Immature natural killer cell (primary cell): ENCODE data around the gene NFIA. TPM values are rescaled to one million over a fixed set of nuclear protein-coding genes. Genes with fewer than 3 reads are reported as not detected.

Experiments used
- DNase-seq, 3 donors: peaks; one replicate each; pipeline ENCODE4 v3.0.0; 2022; ENCODE audit warnings: mixed read lengths in 1 of 3
- H3K27ac Mint-ChIP-seq, 6 donors: one replicate each; pipeline ENCODE4 v1.8.0; 2020; ENCODE audit warnings: mixed read lengths in 6 of 6, mild to moderate bottlenecking in 5 of 6, inconsistent platforms in 4 of 6, moderate library complexity in 3 of 6
- H3K27me3 Mint-ChIP-seq, 3 donors: one replicate each; pipeline ENCODE4 v1.8.0; 2020 to 2021; ENCODE audit warnings: low read depth in 3 of 3, mild to moderate bottlenecking in 3 of 3, mixed read lengths in 3 of 3, moderate library complexity in 3 of 3, inconsistent platforms in 1 of 3
- H3K36me3 Mint-ChIP-seq, 3 donors: one replicate each; pipeline ENCODE4 v1.8.0; 2020; ENCODE audit warnings: mixed read lengths in 3 of 3, inconsistent platforms in 2 of 3, mild to moderate bottlenecking in 2 of 3
- H3K4me1 Mint-ChIP-seq, 2 donors: one replicate each; pipeline ENCODE4 v1.8.0; 2020; ENCODE audit warnings: inconsistent platforms in 2 of 2, mild to moderate bottlenecking in 2 of 2, mixed read lengths in 2 of 2, moderate library complexity in 1 of 2
- H3K4me3 Mint-ChIP-seq, 5 donors: one replicate each; pipeline ENCODE4 v1.8.0; 2020; ENCODE audit warnings: mild to moderate bottlenecking in 5 of 5, mixed read lengths in 5 of 5, inconsistent platforms in 3 of 5, moderate library complexity in 3 of 5
- H3K9me3 Mint-ChIP-seq, 6 donors: one replicate each; pipeline ENCODE4 v1.8.0; 2020; ENCODE audit warnings: mild to moderate bottlenecking in 6 of 6, mixed read lengths in 6 of 6, inconsistent platforms in 4 of 6, moderate library complexity in 3 of 6
- polyA plus RNA-seq, 3 donors: library from polyadenylated mRNA; unstranded; fragments of 300-500 nt; fragmentation: Illumina TruSeq; gene quantifications; one replicate each; pipeline ENCODE4 v1.2.3, GENCODE V29; 2021

The NFIA gene
- polyA plus RNA-seq, 3 donors from 2014 or later: 1.7 to 11.5 (median 3.9) TPM

GRCh38 chr1:61427510-61427909 lies 345.1 kb downstream of the NFIA start:
- H3K9me3 Mint-ChIP-seq: no peaks in the 10 kb centered on the region
- peaks cover 0 to 3% (median 2%) of the 10 kb centered on the region in 3 donors for H3K27me3 Mint-ChIP-seq
- no peak overlapping the region for H3K27ac Mint-ChIP-seq
- H3K4me1 Mint-ChIP-seq: no peaks in the 10 kb centered on the region
- no peak for DNase-seq
- no peak overlapping the region for H3K4me3 Mint-ChIP-seq
- H3K36me3 Mint-ChIP-seq: no peaks in the 10 kb centered on the region

DNA sequence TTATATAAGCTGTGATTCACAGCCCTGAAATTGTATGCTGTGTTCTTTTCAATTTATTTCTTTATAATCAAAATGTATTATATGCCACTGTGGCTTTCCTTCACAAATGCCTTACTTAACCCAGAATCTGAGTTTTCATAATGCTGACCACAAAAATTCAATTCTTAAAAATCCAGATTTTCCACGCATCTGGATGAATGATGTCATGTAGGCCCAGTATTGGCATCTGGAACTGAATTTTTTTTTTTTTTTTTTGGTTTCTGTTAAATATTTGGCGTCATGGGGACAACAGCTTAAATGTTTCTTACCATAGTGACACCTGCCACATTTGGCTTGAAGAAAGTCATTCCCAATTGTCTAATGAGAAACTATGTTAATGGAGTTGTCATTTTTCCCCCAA lies 345.8 kb downstream of the NFIA start:
- H3K27ac Mint-ChIP-seq: no peak overlapping the region
- no peak for DNase-seq
- H3K4me1 Mint-ChIP-seq: no peaks in the 10 kb centered on the region
- H3K4me3 Mint-ChIP-seq: no peak overlapping the region
- peaks cover 2 to 3% (median 2%) of the 10 kb centered on the region in 3 donors for H3K27me3 Mint-ChIP-seq
- H3K9me3 Mint-ChIP-seq: no peaks in the 10 kb centered on the region
- no peaks in the 10 kb centered on the region for H3K36me3 Mint-ChIP-seq

DNA sequence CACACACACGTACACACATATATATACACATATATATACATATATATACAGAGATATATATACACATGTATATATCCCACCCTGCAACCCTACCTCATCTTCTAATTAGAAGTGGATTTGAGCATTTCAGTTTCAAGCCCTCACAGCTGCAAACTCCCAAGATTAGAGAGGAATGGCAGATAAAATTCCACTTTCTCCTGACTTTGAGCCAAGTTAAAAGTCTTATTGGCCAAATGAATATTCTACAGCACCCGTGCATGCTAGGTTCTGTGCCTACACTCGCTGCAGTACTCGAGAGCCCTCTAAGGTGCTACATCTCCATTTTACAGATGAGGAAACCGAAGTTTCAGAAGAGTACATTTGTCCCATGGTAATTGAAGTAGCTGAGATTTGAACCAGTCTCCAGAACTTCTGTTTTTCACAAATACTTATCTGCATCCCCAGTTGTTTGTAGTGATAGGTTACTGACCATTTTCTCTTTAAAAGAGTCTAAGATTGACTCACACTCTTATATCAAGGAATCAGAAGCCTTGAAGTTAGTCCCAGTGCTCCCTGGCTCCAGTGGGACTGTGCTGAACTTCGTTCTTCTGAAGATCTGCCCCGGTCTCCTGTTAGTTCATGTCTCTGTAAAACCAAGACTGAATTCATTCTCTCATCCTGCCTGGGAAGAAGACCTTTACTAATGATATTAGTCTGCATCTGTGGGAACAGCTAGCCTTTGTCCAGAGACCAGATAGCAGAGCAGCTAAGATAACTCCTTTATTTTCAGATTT lies 350.4 kb downstream of the NFIA start:
- peaks cover 3 to 12% (median 6%) of the 10 kb centered on the region in 3 donors for H3K27me3 Mint-ChIP-seq
- H3K9me3 Mint-ChIP-seq: no peaks in the 10 kb centered on the region
- H3K27ac Mint-ChIP-seq: no peak overlapping the region
- H3K4me1 Mint-ChIP-seq: no peaks in the 10 kb centered on the region
- DNase-seq: no peak
- H3K4me3 Mint-ChIP-seq: no peak overlapping the region
- no peaks in the 10 kb centered on the region for H3K36me3 Mint-ChIP-seq

GRCh38 chr1:61433646-61434045 lies 351.3 kb downstream of the NFIA start:
- no peak overlapping the region for H3K27ac Mint-ChIP-seq
- H3K9me3 Mint-ChIP-seq: no peaks in the 10 kb centered on the region
- DNase-seq: no peak
- no peak overlapping the region for H3K4me3 Mint-ChIP-seq
- no peaks in the 10 kb centered on the region for H3K36me3 Mint-ChIP-seq
- H3K4me1 Mint-ChIP-seq: no peaks in the 10 kb centered on the region
- H3K27me3 Mint-ChIP-seq: peaks cover 3 to 12% (median 6%) of the 10 kb centered on the region in 3 donors

DNA sequence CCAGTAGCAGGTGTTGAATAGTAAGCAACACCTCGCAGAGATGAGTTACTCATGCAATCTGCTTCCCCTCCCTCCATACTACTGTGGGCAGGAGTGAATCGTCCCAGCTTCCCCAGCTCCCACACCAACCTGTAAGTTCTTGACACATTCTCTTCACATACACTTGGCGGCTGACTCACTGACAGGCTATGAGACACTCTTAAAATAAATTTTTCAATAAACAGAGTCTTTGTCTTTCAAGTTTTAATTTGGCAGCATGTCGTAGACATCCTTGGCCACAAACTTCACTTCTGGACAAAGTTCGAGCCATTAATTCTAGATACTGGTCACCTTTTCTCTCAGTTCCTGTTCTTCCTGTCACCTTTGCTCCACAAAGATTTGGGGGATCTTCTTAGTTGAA lies 351.9 kb downstream of the NFIA start:
- Mint-ChIP-seq H3K4me3 (no peak overlapping the region), H3K27ac (no peak overlapping the region), H3K36me3 (no peaks in the 10 kb centered on the region), H3K4me1 (no peaks in the 10 kb centered on the region), H3K9me3 (no peaks in the 10 kb centered on the region), H3K27me3 (peaks cover 3 to 12% (median 6%) of the 10 kb centered on the region in 3 donors)
- DNase-seq: no peak

GRCh38 chr1:61435226-61435625 lies 352.9 kb downstream of the NFIA start:
- no peaks in the 10 kb centered on the region for H3K9me3 Mint-ChIP-seq
- peaks cover 3 to 12% (median 6%) of the 10 kb centered on the region in 3 donors for H3K27me3 Mint-ChIP-seq
- H3K4me3 Mint-ChIP-seq: no peak overlapping the region
- no peaks in the 10 kb centered on the region for H3K36me3 Mint-ChIP-seq
- no peak overlapping the region for H3K27ac Mint-ChIP-seq
- no peaks in the 10 kb centered on the region for H3K4me1 Mint-ChIP-seq
- no peak for DNase-seq

GRCh38 chr1:61436016-61436415 lies 353.7 kb downstream of the NFIA start:
- H3K4me3 Mint-ChIP-seq: no peak overlapping the region
- peaks cover 3 to 12% (median 4%) of the 10 kb centered on the region in 3 donors for H3K27me3 Mint-ChIP-seq
- no peaks in the 10 kb centered on the region for H3K4me1 Mint-ChIP-seq
- no peak overlapping the region for H3K27ac Mint-ChIP-seq
- no peaks in the 10 kb centered on the region for H3K36me3 Mint-ChIP-seq
- no peak for DNase-seq
- no peaks in the 10 kb centered on the region for H3K9me3 Mint-ChIP-seq

DNA sequence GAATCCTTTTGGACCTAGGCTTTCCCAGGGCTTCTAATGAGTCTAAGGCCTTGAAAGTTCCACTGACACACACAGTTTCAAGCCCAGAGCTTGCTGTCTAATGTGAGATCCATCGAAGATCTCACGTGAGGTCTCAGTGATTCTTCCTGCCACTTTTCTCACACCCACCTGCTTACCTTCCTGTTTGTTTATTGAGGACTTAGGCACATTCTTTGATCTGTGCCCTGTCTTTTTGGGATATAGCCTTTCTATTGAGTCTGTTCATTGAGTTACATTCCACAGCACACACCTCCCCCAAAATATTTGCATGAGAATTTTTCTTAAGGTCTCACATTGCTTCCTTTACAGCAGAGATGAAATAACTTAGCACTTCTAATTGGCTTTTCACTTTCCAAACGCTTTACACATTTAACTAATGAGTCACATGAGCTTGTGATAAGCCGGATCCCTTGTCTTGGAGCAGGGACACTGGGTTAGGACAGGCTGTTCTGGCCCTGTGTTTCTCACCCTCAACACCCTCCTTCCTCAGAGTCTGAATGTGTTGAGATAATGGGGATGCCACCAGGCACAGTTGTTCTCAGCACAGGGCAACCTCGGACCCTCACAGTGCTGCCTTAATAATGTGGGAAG lies 354.2 kb downstream of the NFIA start:
- DNase-seq: no peak
- no peaks in the 10 kb centered on the region for H3K4me1 Mint-ChIP-seq
- no peak overlapping the region for H3K4me3 Mint-ChIP-seq
- no peaks in the 10 kb centered on the region for H3K9me3 Mint-ChIP-seq
- H3K27me3 Mint-ChIP-seq: peaks cover 3 to 12% (median 4%) of the 10 kb centered on the region in 3 donors
- H3K36me3 Mint-ChIP-seq: peaks cover 0 to 4% (median 0%) of the 10 kb centered on the region in 3 donors
- H3K27ac Mint-ChIP-seq: no peak overlapping the region

DNA sequence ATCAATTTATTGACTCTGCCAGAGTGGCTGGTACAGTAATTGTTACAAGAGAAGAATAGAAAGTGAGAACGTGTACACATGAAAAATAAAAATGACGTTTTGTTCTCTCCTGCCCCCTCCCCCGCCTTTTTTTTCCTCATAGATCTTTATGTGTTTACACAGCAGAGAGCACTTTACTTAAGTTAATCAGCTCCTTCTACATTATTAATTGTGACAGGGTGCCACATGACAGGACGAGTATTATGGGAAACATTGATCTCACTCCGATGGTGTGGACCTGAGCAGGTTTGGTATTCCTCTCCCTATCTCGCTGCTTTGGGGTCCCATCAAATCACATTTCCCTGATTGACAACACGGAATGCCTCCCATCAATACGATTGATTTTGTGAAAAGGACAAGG lies 356.9 kb downstream of the NFIA start:
- Mint-ChIP-seq H3K9me3 (no peaks in the 10 kb centered on the region), H3K27ac (no peak overlapping the region), H3K4me3 (no peak overlapping the region), H3K27me3 (peaks cover 2 to 8% (median 4%) of the 10 kb centered on the region in 3 donors), H3K36me3 (peaks cover 0 to 4% (median 0%) of the 10 kb centered on the region in 3 donors), H3K4me1 (no peaks in the 10 kb centered on the region)
- no peak for DNase-seq

GRCh38 chr1:61441723-61442262 lies 359.4 kb downstream of the NFIA start:
- no peak for DNase-seq
- peaks cover 0 to 4% (median 0%) of the 10 kb centered on the region in 3 donors for H3K36me3 Mint-ChIP-seq
- H3K4me1 Mint-ChIP-seq: no peaks in the 10 kb centered on the region
- peaks cover 0 to 8% (median 3%) of the 10 kb centered on the region in 3 donors for H3K27me3 Mint-ChIP-seq
- H3K9me3 Mint-ChIP-seq: no peaks in the 10 kb centered on the region
- no peak overlapping the region for H3K4me3 Mint-ChIP-seq
- H3K27ac Mint-ChIP-seq: no peak overlapping the region

DNA sequence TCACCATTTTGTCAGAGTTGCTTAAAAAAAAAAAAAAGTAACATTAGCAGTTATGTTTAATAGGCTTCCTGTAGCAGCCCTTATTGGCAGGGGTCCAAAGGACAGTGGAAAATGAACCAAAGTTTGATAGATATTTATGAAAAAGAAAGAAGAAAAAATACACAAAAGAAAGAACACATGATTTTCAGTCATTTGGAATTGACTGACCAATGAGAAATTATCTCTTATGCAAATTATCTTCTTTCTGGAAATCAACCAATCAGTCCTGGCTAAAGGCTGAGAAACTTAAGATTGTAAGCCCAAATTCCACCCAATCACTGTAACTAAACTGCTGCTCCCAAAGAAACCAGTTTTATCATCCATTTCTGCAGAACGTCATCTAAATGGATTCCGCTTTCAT lies 360.2 kb downstream of the NFIA start:
- Mint-ChIP-seq H3K27ac (no peak overlapping the region), H3K9me3 (no peaks in the 10 kb centered on the region), H3K36me3 (peaks cover 0 to 4% (median 0%) of the 10 kb centered on the region in 3 donors), H3K27me3 (peaks cover 0 to 5% (median 2%) of the 10 kb centered on the region in 3 donors), H3K4me3 (no peak overlapping the region), H3K4me1 (no peaks in the 10 kb centered on the region)
- DNase-seq: no peak

DNA sequence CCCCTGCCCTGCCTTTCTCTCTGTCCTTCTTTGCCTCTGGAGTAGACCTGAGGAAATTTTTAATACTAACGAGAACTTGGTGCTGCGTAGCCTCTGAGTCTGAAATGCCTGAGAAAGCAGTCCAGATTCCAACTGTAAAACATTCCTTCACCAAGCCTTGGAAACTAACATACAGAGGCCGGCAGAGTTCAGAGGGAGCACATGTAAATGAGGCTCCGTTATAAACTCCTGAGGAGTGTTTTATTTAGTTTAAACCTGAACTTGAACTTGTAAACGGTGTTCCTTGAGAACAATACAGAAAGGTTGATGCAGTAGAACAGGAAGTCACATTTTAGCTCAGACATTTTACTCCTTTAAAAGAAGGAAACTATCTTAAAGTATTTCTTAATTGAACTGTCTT lies 361.9 kb downstream of the NFIA start:
- no peak overlapping the region for H3K27ac Mint-ChIP-seq
- H3K4me1 Mint-ChIP-seq: no peaks in the 10 kb centered on the region
- no peaks in the 10 kb centered on the region for H3K9me3 Mint-ChIP-seq
- no peak for DNase-seq
- peaks cover 0 to 4% (median 0%) of the 10 kb centered on the region in 3 donors for H3K36me3 Mint-ChIP-seq
- no peak overlapping the region for H3K4me3 Mint-ChIP-seq
- peaks cover 0 to 4% (median 2%) of the 10 kb centered on the region in 3 donors for H3K27me3 Mint-ChIP-seq

GRCh38 chr1:61445269-61445825 lies 363.0 kb downstream of the NFIA start:
- no peak for DNase-seq
- peaks cover 0 to 4% (median 2%) of the 10 kb centered on the region in 3 donors for H3K27me3 Mint-ChIP-seq
- peaks cover 2 to 5% of the 10 kb centered on the region in 2 donors for H3K4me1 Mint-ChIP-seq
- H3K27ac Mint-ChIP-seq: no peak overlapping the region
- H3K9me3 Mint-ChIP-seq: no peaks in the 10 kb centered on the region
- peaks cover 0 to 4% (median 0%) of the 10 kb centered on the region in 3 donors for H3K36me3 Mint-ChIP-seq
- no peak overlapping the region for H3K4me3 Mint-ChIP-seq

- Mint-ChIP-seq H3K4me3 (no peak overlapping the region), H3K9me3 (no peaks in the 10 kb centered on the region), H3K27me3 (peaks cover 0 to 4% (median 2%) of the 10 kb centered on the region in 3 donors), H3K4me1 (peaks cover 8 to 12% of the 10 kb centered on the region in 2 donors), H3K36me3 (no peaks in the 10 kb centered on the region), H3K27ac (no peak overlapping the region)
- DNase-seq: no peak
Measured at GRCh38 chr1:61446531-61446991, 364.2 kb downstream of the NFIA start.
